Epithelial cell of esophagus (primary cell): ENCODE data around the gene GFER.
"Not testable (repeated sequence)": the region's sequence is repeated elsewhere in the genome, so short reads cannot be mapped to it uniquely, and the experiment has no call there.

Experiments used
- DNase-seq: peaks from one replicate; pipeline ENCODE4 v3.0.0; 2010; ENCODE audit warnings: low read depth
- H3K4me3 ChIP-seq: 2 replicates; pipeline ENCODE4 v1.5.1; 2011; ENCODE audit warnings: mild to moderate bottlenecking, low read length, control low read depth
- CTCF ChIP-seq: IDR thresholded peaks from 2 replicates; pipeline ENCODE4 v1.5.1; 2011; ENCODE audit warnings: low read depth, mild to moderate bottlenecking, low read length, control low read depth, inconsistent platforms; ENCODE audit not compliant: insufficient read depth; ENCODE audit errors: missing control alignments

GFER gene

GRCh38 chr16:1983544-1984346 lies at the start of gene GFER:
Gene GFER (plus strand): TSS chr16:1984193. CDS start chr16:1984219, 26 bp downstream.
- TF ChIP-seq CTCF = no peak
- peak within 1 kb of the TSS; percentile 61 for H3K4me3 ChIP-seq

GRCh38 chr16:1936945-1937479 lies 47.0 kb upstream of the GFER start:
- DNase-seq = no peak
- no peak overlapping the region for H3K4me3 ChIP-seq
- TF ChIP-seq CTCF = no peak

More at GRCh38 chr16:1983544-1984346, at the start of gene GFER:
- peak; percentile 80 for DNase-seq

GRCh38 chr16:1938316-1938715 lies 45.7 kb upstream of the GFER start:
- no peak overlapping the region for H3K4me3 ChIP-seq
- TF ChIP-seq CTCF = no peak
- no peak for DNase-seq

GRCh38 chr16:1938910-1939309 lies 45.1 kb upstream of the GFER start:
- no peak for TF ChIP-seq CTCF
- H3K4me3 ChIP-seq = no peak overlapping the region
- DNase-seq = no peak

GRCh38 chr16:1939833-1940232 lies 44.2 kb upstream of the GFER start:
- H3K4me3 ChIP-seq, DNase-seq: not testable (repeated sequence)

- no peak for TF ChIP-seq CTCF
- DNase-seq = no peak
- H3K4me3 ChIP-seq = no peak overlapping the region
Observed at GRCh38 chr16:1940273-1941161, 43.5 kb upstream of the GFER start.
